GM13977 (cell line): ENCODE measurements around the gene ACOXL.

Source experiments
- DNase-seq: peaks from one replicate; pipeline ENCODE4 v3.0.0; 2012; ENCODE audit warnings: low spot score
- in situ Hi-C: fragments of 300-500 bp; cut with MboI; formaldehyde crosslinking; loops from one replicate; pipeline ENCODE4 v1.12.0; 2022; ENCODE audit warnings: low sequenced_read_pairs, low pct_unique_long_range_greater_than_20kb, mixed read lengths, inconsistent platforms; ENCODE audit not compliant: unreplicated experiment
- TF ChIP-seq, protein P1 (sequence below): IDR thresholded peaks from 2 replicates; pipeline ENCODE4 v1.5.1; 2012; ENCODE audit warnings: mild to moderate bottlenecking, control low read depth; ENCODE audit not compliant: insufficient read depth; ENCODE audit errors: extremely low read depth, missing control alignments

ACOXL gene

DNA sequence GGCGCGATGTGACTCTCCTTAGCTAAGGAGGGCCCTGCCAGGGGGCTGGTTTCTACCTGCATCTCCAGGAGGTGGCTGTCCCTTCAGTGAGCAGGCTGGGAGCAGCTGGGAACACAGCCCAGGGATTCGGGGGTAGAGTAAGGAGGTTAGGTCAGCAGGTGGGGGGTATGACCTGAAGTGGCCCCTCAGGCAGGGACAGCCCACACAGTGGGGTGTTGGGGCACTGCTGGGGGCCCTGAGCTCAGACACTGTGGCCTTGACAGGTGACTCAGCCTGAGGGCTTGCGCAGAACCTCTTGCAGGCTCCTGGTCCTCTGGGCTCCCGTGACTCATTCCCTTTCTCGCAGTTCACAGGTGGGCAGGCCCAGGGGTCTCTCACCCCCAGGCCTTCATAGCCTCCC lies 202.6 kb downstream of the ACOXL start:
- DNase-seq: no peak
- in situ Hi-C loops: no loop called here
- TF ChIP-seq, protein P1, sequence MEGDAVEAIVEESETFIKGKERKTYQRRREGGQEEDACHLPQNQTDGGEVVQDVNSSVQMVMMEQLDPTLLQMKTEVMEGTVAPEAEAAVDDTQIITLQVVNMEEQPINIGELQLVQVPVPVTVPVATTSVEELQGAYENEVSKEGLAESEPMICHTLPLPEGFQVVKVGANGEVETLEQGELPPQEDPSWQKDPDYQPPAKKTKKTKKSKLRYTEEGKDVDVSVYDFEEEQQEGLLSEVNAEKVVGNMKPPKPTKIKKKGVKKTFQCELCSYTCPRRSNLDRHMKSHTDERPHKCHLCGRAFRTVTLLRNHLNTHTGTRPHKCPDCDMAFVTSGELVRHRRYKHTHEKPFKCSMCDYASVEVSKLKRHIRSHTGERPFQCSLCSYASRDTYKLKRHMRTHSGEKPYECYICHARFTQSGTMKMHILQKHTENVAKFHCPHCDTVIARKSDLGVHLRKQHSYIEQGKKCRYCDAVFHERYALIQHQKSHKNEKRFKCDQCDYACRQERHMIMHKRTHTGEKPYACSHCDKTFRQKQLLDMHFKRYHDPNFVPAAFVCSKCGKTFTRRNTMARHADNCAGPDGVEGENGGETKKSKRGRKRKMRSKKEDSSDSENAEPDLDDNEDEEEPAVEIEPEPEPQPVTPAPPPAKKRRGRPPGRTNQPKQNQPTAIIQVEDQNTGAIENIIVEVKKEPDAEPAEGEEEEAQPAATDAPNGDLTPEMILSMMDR: no peak

DNA sequence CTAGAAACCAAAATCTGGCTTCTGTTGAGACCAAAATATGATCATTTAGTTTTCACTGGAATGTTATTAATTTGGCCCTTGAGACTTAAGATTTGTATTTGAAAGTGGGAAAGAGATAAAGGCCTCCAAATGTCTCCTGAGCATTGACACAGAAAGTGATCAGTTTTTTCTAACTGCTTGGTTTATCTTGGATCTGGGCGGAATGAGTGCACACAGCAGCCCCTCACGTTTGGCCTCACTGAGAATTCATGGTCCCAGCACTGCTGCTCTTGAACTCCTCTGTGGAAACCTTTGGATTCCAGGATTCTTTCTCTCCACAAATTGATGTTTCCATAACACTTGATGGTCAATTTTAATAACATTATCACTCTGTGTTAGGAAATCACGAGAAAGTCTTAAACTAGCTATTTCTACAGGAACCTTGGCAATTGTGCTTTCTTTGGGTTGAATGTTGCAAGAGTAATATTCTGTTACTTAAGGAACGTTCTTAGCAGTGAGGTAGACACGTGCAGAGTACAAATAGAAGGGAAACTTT lies 208.1 kb downstream of the ACOXL start:
- TF ChIP-seq, protein P1: no peak
- in situ Hi-C loops: no loop called here
- DNase-seq: no peak

DNA sequence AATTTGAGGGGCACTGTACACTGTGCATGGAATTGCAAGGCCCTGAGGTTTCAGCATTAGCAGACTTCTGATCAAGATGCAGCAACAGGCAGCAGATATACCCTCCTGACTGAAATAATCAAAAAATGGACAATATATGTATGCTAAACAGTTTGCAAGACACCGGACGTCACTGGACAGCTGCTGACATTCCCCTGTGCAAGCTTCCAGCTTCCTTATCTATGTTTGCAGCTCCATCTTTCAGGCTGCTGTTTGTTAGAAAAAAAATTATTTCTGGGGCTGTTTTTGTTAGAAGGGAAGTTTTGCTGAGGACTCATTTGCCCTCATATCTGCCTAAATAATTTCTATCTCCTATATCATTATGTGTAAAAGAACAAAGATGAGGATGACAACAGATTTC lies 208.9 kb downstream of the ACOXL start:
- in situ Hi-C loops: no loop called here
- TF ChIP-seq, protein P1: no peak
- DNase-seq: no peak

DNA sequence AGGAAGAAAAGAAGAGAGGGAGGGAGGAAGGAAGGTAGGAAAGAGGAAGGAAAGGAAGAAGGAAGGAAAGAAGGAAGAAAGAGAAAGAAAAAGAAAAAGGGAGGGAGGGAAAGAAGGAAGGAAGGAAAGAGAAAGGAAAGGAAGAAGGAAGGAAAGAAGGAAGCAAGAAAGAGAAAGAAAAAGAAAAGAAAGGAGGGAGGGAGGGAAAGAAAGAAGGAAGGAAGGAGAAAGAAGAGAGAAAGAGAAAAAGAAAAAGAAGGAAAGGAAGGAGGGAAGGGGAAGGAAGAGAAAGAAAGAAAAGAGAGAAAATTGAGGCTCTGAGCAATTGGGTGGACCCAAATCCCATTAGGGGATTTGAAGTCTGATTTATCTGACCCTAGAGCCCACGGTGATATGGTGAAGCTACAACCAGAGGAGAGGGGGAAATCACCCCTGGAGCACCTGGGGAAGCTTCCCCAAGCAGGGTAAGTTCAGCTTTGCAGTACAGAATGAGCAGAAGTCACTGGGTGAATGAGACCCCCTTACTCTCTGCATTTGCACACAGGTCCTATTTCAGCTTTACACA lies 210.8 kb downstream of the ACOXL start:
- TF ChIP-seq, protein P1: no peak
- in situ Hi-C loops: no loop called here

DNA sequence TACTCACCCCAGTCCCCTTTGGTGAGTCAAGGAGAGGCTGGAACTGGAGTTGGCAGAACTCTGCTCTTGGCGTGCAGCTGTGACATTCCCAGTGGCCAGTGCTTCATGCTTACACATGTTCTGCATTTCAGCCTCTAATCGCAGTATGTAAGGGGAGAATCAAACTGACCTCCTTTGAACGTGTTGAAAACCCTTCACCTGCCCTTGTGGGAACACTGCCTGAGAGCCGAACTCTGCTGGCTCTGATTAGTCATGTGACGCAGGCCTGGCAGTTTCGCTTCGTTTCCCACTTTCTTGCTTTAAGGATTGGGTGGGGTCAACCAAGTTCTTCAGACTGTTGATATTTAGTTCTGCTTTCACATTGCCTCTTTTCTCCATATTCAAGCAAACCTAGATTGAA lies 214.5 kb downstream of the ACOXL start:
- TF ChIP-seq, protein P1: no peak
- DNase-seq: no peak
- in situ Hi-C loops: no loop called here

More for the DNA sequence above, 210.8 kb downstream of the ACOXL start:
- DNase-seq: no peak

DNA sequence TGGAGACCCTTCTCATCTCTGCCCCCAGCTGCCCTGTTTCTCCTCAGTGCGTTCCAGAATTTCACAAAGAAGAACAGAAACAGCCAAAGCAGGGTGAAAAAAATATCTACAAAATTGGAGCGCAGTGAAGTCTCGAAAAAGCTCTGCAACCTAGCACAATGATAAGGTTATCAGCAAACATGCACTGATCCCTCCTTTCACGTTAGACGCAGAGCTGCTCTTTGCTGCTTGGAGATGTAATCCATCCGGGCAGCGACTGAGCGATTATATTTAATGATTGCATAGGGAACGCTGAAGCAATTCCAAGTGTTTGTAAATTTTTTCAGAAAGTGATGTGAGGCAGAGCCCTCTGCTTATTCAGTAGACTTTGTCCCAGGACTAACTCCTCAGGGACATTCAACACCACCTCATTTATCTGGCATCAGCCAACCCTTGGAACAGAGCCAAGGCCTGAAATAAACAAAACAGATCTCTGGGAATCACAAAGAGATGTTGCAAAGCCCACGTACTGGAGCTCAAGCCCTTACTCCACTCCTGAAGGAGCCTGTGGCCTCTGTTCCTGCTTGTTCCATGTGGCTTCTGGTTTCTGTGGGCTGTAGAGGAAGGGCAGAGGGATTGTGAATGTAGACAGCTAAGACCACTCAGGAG lies 215.8 kb downstream of the ACOXL start:
- DNase-seq: no peak
- in situ Hi-C loops: no loop called here
- TF ChIP-seq, protein P1: no peak

DNA sequence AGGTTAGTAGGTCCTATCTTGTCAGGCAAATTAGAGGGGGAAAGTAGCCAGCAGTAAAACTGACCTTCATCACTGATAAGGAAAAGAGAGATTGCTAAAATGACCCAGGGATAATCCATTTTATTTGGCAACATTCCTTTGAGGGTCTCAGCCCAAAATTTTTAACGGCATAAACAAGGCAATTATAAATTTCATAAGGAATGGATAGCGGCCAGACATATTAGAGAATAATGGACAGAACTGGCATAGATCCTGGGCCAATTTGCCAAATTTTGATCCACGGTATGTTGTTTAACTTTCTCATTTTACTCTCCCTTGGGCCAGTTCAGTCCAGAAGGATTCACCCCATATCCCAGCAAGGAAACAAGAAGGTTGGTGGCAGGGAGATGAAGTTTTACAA lies 217.9 kb downstream of the ACOXL start:
- in situ Hi-C loops: no loop called here
- DNase-seq: no peak
- TF ChIP-seq, protein P1: no peak
